ES-I3 (cell line): ENCODE measurements around the gene KMT2C.

Experiments used
- H3K36me3 ChIP-seq: 2 replicates; pipeline ENCODE4 v1.6.1; 2013; ENCODE audit warnings: mild to moderate bottlenecking, low read length, control low read depth, moderate library complexity; ENCODE audit not compliant: insufficient read depth
- H3K4me1 ChIP-seq: 2 replicates; pipeline ENCODE4 v1.6.1; 2013; ENCODE audit warnings: mild to moderate bottlenecking, control low read depth, low read length; ENCODE audit not compliant: insufficient read depth
- H3K9ac ChIP-seq: 2 replicates; pipeline ENCODE4 v1.6.1; 2013; ENCODE audit warnings: low read depth, mild to moderate bottlenecking, low read length, moderate library complexity
- H3K9me3 ChIP-seq: 2 replicates; pipeline ENCODE4 v1.6.1; 2013; ENCODE audit warnings: mild to moderate bottlenecking, low read length, moderate library complexity; ENCODE audit not compliant: control insufficient read depth, insufficient read depth

The KMT2C gene

GRCh38 chr7:152177681-152178404 lies 258.0 kb downstream of the KMT2C start:
- H3K9me3 ChIP-seq, result no peaks in the 10 kb centered on the region
- no peaks in the 10 kb centered on the region for H3K4me1 ChIP-seq
- H3K9ac ChIP-seq, result no peak overlapping the region
- H3K36me3 ChIP-seq, result peaks cover 18% of the 10 kb centered on the region

DNA sequence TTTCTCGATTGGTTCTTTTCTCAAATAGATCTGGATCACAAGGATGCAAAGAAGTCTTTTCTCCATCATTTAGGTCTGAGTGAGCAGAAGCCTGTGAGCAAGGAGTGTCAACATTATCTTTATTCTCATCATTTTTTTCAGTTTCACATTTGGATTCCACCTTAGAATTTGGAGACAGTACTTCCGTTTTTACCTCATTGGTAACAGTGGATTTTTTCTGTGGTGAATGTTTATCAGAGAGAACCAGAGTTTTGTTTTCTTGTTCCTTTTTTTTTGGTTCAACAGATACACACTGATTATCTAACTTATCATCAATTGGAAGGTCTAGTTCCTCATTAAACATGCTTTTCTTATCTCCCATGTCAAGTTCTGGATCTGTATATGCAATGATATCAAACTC lies 259.0 kb downstream of the KMT2C start:
- H3K36me3 ChIP-seq, result peaks cover 18% of the 10 kb centered on the region; the same call in 1 of the 2 replicates
- no peaks in the 10 kb centered on the region for H3K4me1 ChIP-seq
- no peaks in the 10 kb centered on the region for H3K9me3 ChIP-seq
- no peak overlapping the region for H3K9ac ChIP-seq

DNA sequence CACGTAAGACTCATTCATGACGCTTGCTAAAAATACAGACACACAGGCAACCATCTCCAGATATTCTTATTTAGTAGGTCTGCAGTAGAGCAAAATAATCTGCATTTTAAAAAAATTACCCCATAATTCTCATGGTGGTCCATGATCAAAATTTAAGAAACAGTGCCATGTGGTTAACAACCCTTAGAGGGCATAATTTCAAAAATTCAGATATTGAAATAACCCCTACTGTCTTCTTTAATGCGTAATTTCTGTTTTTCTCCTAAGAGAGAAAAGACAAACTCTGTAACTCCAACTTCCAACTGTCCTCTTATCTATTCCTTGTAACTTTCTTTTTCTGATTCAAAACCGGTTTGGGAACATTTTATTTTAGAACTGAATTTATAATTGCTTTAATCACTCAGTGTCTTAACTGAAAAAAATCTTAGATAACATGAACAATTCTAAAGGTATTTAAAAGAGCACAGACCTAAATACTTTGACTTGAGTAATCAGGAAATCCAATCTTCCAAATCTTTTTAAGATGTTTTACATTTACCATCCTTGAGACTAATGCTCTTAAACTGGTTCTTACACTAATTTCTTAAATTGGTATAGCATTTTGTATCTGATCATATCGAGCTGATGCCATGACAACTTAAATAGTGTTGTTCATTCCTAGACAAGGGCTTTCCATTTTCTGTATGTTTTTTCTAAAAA lies 262.3 kb downstream of the KMT2C start:
- no peaks in the 10 kb centered on the region for H3K9me3 ChIP-seq

GRCh38 chr7:152162287-152162686 lies 273.5 kb downstream of the KMT2C start:
- Histone ChIP-seq H3K36me3 (peaks cover 4% of the 10 kb centered on the region), H3K4me1 (no peaks in the 10 kb centered on the region), H3K9ac (no peak overlapping the region), H3K9me3 (no peaks in the 10 kb centered on the region)

More for the DNA sequence above, 262.3 kb downstream of the KMT2C start:
- peaks cover 14% of the 10 kb centered on the region for H3K36me3 ChIP-seq
- H3K4me1 ChIP-seq, result no peaks in the 10 kb centered on the region
- no peak overlapping the region for H3K9ac ChIP-seq

DNA sequence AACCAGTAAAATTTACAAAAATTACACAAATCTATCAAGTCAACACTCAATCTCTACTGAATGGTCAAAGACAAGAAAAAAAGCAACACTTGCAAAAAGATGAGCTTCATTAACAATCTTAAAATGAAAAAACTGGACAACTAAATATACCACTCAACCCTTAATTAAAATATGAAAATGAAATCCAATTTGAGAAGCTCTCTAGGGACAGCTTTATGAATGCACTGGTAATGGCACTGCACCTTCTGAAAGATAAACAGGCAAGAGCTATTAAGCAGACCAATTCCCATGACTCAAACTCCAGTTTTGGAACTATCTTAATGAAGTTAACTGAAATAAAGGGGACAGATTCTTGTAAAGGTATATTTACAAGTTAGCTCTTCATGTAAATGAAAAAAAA lies 274.6 kb downstream of the KMT2C start:
- Histone ChIP-seq H3K4me1 (no peaks in the 10 kb centered on the region), H3K9me3 (no peaks in the 10 kb centered on the region), H3K36me3 (peaks cover 4% of the 10 kb centered on the region)

GRCh38 chr7:152158801-152159587 lies 276.8 kb downstream of the KMT2C start:
- H3K9me3 ChIP-seq, result no peaks in the 10 kb centered on the region
- no peaks in the 10 kb centered on the region for H3K4me1 ChIP-seq
- H3K9ac ChIP-seq, result no peak overlapping the region
- peaks cover 8% of the 10 kb centered on the region for H3K36me3 ChIP-seq

More for the DNA sequence above, 274.6 kb downstream of the KMT2C start:
- no peak overlapping the region for H3K9ac ChIP-seq

- H3K9me3 ChIP-seq, result no peaks in the 10 kb centered on the region
- no peak overlapping the region for H3K9ac ChIP-seq
- no peaks in the 10 kb centered on the region for H3K4me1 ChIP-seq
- peaks cover 26% of the 10 kb centered on the region for H3K36me3 ChIP-seq
These were observed 283.5 kb downstream of the KMT2C start for GRCh38 chr7:152152267-152152666.

DNA sequence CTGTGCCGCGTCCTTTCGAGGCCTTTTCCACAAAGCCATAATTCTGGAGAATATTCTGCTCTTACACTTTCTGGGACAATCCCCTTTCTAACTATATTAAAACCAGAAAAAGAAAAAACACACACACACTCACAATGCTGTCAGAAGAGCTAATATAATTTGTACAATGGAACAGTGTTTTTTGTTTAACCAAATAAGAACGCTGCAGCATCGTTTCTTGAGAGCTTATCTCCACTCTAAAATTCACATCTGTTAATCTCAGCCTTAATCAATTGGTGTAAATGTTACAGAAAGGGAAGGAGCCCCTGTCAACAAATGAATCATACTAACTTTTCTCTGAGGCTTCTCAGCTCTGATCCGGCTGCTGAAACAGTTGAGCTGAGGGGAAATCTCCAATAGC lies 286.4 kb downstream of the KMT2C start:
- no peak overlapping the region for H3K9ac ChIP-seq
- H3K9me3 ChIP-seq, result no peaks in the 10 kb centered on the region
- peaks cover 32% of the 10 kb centered on the region for H3K36me3 ChIP-seq
- no peaks in the 10 kb centered on the region for H3K4me1 ChIP-seq

GRCh38 chr7:152148706-152149105 lies 287.1 kb downstream of the KMT2C start:
- H3K9ac ChIP-seq, result no peak overlapping the region
- H3K9me3 ChIP-seq, result no peaks in the 10 kb centered on the region
- H3K4me1 ChIP-seq, result no peaks in the 10 kb centered on the region
- H3K36me3 ChIP-seq, result peaks cover 35% of the 10 kb centered on the region

DNA sequence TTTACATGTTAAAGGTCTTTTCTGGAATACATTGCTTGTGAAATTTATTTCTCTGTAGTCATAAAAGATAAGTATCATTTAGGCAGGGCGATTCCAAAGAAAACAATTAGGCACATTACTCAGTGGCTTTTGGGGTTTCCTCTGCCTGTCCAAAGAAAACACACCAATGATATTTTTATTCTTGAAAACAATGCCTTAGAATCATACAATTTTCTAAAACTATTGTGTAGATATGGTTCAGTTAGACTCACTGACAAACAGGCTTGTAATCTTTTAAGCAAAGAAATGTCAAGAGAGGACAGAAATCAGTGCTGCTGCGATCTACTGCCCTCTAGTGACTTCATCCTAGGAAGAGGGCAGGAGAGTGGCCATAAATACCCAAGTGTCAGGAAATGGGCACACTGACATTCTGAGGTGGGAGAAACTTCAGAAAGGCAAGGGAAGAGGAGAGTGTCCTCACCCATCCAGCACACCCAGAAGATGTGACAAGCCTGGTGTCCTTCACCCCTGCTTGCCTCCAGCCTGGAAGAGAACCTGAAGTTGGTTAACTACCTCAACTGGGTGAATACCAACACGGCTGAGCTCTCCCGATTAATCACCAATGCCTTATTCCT lies 289.8 kb downstream of the KMT2C start:
- H3K9ac ChIP-seq, result no peak overlapping the region
- H3K4me1 ChIP-seq, result no peaks in the 10 kb centered on the region
- peaks cover 34% of the 10 kb centered on the region for H3K36me3 ChIP-seq
- no peaks in the 10 kb centered on the region for H3K9me3 ChIP-seq

DNA sequence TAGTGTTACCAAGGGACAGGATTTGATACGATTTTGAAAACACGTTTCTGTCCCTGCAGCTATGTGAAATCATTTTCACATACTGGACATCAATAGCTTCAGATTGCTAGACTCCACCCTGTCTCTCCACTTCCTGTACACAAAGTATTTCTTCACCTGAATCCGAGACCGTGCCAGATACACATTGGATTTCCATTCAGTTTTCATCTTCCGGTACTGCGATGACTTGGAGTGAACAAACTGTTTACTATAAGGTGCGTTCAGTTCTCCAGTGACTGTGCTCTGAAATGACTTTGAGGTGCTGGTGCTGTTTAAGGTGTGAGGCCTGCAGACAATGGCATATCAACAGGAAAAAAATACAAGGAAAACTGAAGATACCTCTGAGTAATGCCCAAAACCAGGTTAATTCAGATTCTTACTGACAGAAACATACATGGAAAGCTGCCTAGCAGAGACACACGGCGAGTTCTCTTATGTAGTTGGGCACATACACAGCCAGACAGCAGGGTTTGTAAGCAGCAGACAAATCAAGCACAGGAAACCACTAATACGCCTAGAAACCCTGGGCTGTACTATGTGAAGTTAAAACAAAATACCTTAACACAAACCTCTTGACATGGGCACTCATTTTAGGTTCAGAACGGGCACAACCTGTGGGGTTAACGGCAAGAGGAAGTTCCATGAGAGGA lies 291.1 kb downstream of the KMT2C start:
- no peaks in the 10 kb centered on the region for H3K9me3 ChIP-seq
- H3K4me1 ChIP-seq, result no peaks in the 10 kb centered on the region
- no peak overlapping the region for H3K9ac ChIP-seq
- peaks cover 31% of the 10 kb centered on the region for H3K36me3 ChIP-seq

- H3K9ac ChIP-seq, result no peak overlapping the region
- peaks cover 32% of the 10 kb centered on the region for H3K36me3 ChIP-seq
- no peaks in the 10 kb centered on the region for H3K9me3 ChIP-seq
- H3K4me1 ChIP-seq, result no peaks in the 10 kb centered on the region
These were observed 292.7 kb downstream of the KMT2C start for GRCh38 chr7:152142976-152143595.

DNA sequence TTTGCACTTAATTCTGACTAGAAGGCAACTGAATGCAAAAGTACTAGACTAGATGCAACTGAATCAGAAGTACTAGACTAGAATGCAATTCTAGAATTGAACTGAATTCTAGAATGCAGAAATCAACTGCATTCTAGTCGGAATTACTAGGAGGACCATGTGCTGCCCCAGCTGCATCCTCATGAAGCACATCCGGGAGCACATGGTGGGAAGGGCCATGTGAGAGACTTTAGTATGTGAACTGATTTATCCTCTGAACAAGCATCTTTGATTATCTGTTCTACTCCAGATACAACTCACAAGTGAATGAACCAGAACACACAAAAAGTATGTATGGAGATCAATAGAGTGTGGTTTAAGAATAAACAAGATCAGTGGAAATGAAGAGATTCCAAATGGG lies 295.2 kb downstream of the KMT2C start:
- Histone ChIP-seq H3K4me1 (peaks cover 6% of the 10 kb centered on the region; the same call in 1 of the 2 replicates), H3K36me3 (peaks cover 35% of the 10 kb centered on the region), H3K9me3 (no peaks in the 10 kb centered on the region), H3K9ac (no peak overlapping the region)
